ENCODE measurements around the gene PTMA.

- TF ChIP-seq POLR2AphosphoS5 (IDR thresholded peaks at IDR 0.05; ENCODE audit: low read depth, low read length), result no peak
- no peak for TF ChIP-seq TAF1 (IDR thresholded peaks at IDR 0.05; ENCODE audit: borderline replicate concordance, insufficient read depth, low read length)
Observed at GRCh38 chr2:231682603-231683291, 25.6 kb upstream of the PTMA start.
